ENCODE measurements around the gene P2RY10.

- TF ChIP-seq CTCF (IDR thresholded peaks at IDR 0.05 in 8 of 11, conservative IDR thresholded peaks at IDR 0.05 in 3 of 11) = no peak
- TF ChIP-seq POLR2AphosphoS5 (IDR thresholded peaks at IDR 0.05) = no peak
- no peak for TF ChIP-seq POLR2A (IDR thresholded peaks at IDR 0.05)
Measured at GRCh38 chrX:78979789-78980464, 34.7 kb downstream of the P2RY10 start.

Data from spleen (tissue), 7 donors.